ENCODE data around the gene TBC1D5.

The TBC1D5 gene

DNA sequence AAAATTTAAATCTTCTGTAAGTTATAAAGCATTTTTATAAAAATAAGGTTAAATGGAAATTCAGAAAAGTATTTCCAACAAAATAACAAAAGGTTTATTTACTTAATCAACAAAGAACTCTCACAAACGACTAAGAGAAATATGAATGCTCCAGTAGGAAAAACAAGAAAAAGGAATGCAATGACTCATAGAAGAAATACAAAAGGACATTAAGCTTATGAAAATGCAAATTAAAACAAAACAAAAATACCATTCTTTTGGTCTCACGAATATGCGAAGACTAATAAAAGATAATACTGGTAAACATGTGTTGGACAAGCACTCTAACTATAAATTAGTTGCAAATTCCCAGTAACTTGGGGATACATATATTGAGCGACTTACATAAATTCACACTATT is 17.5 kb upstream of the TBC1D5 start:
- Histone ChIP-seq H3K4me3 (no peak overlapping the region), H3K27ac (no peak overlapping the region), H3K27me3 (no peaks in the 10 kb centered on the region), H3K4me1 (no peaks in the 10 kb centered on the region), H3K36me3 (no peaks in the 10 kb centered on the region), H3K9me3 (no peaks in the 10 kb centered on the region)
- no peak for DNase-seq
- intact Hi-C loops (cut with DNase I; ENCODE audit: low total_unique reads) = no loop called here
- TF ChIP-seq, protein P1, sequence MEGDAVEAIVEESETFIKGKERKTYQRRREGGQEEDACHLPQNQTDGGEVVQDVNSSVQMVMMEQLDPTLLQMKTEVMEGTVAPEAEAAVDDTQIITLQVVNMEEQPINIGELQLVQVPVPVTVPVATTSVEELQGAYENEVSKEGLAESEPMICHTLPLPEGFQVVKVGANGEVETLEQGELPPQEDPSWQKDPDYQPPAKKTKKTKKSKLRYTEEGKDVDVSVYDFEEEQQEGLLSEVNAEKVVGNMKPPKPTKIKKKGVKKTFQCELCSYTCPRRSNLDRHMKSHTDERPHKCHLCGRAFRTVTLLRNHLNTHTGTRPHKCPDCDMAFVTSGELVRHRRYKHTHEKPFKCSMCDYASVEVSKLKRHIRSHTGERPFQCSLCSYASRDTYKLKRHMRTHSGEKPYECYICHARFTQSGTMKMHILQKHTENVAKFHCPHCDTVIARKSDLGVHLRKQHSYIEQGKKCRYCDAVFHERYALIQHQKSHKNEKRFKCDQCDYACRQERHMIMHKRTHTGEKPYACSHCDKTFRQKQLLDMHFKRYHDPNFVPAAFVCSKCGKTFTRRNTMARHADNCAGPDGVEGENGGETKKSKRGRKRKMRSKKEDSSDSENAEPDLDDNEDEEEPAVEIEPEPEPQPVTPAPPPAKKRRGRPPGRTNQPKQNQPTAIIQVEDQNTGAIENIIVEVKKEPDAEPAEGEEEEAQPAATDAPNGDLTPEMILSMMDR (IDR thresholded peaks at IDR 0.05) = no peak

DNA sequence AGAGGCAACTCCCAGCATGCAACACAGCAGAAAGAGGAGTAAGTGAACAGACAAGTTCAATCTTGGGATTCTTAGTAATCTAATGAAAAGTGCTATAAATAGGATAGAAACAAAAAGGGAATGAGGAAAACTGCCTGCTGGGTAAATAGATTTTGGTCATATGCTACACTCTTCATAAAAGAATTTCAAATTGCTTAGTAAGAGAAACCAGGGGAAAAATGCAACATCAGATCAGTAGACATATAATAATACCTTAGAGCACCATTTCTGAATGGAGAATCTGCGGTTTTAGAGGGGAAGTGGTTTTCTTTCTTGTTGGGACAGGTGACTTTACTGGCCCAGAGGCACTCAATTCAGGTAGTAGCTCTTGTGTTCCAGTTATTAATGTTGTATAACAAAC is 13.4 kb upstream of the TBC1D5 start:
- TF ChIP-seq, protein P1 (IDR thresholded peaks at IDR 0.05) = no peak
- H3K36me3 ChIP-seq = no peaks in the 10 kb centered on the region
- intact Hi-C loops (cut with DNase I; ENCODE audit: low total_unique reads) = no loop called here
- no peak overlapping the region for H3K4me3 ChIP-seq
- DNase-seq = no peak
- peaks cover 0 to 7% (median 4%) of the 10 kb centered on the region in 4 donors for H3K4me1 ChIP-seq
- no peak overlapping the region for H3K27ac ChIP-seq
- H3K9me3 ChIP-seq = no peaks in the 10 kb centered on the region
- no peaks in the 10 kb centered on the region for H3K27me3 ChIP-seq

DNA sequence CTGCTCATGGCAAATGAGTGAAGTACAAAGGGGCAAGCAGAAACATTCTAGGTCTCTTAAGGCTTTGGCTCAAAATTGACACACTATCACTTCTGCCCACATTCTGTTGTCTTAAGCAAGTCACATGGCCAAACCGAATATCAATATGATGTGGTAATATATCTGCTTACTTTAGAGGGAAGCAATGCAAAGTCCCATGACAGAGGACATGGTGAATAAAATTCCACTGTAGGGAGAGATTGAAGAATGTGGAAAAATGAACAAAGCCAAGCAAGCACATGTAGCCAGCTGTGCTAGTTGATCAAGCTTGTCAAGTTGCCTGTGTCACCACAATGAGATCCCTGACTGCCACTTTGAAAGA is 11.2 kb upstream of the TBC1D5 start:
- no peaks in the 10 kb centered on the region for H3K9me3 ChIP-seq
- no peaks in the 10 kb centered on the region for H3K27me3 ChIP-seq
- TF ChIP-seq, protein P1 (IDR thresholded peaks at IDR 0.05) = no peak
- no peak for DNase-seq
- intact Hi-C loops (cut with DNase I; ENCODE audit: low total_unique reads) = no loop called here
- no peak overlapping the region for H3K4me3 ChIP-seq
- peaks cover 0 to 7% (median 4%) of the 10 kb centered on the region in 4 donors for H3K4me1 ChIP-seq
- H3K36me3 ChIP-seq = no peaks in the 10 kb centered on the region
- H3K27ac ChIP-seq = no peak overlapping the region

DNA sequence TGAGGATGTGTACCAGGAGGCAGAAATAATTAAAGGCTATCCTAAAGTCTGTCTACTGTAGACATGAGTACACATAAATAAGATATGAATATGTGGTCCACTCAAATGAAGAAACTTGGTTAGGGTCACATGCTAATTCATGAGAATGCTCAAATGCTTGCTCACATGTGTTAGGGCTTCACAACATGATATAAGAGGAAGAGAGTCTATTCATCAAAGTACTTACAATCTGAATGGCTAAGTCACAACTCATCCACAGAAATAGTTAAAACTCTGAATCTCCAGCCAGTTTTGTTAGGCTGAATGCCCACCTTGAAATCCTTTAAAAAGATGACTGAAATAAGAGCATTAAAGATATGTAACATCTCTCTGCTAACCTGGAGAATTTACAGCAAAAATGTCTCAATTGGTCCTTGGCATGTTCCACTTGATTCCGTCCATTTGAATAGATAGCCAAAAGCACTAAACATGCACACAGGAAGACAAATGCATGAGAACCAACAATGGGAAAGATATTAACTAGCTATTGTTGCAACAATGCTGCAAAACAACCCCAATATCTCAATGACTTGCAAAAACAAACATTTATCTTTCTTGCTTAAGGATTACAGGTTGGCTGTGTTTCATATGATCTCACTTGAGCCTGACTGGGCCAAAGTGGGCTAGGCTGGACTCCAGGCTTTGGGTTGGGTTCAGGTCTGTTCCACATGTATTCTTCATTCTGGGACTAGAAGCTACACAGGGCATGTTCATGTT is 10.6 kb upstream of the TBC1D5 start:
- H3K9me3 ChIP-seq = no peaks in the 10 kb centered on the region
- H3K4me3 ChIP-seq = no peak overlapping the region
- peaks cover 0 to 7% (median 4%) of the 10 kb centered on the region in 4 donors for H3K4me1 ChIP-seq
- DNase-seq = no peak
- TF ChIP-seq, protein P1 (IDR thresholded peaks at IDR 0.05) = no peak
- H3K27me3 ChIP-seq = no peaks in the 10 kb centered on the region
- H3K27ac ChIP-seq = no peak overlapping the region
- intact Hi-C loops (cut with DNase I; ENCODE audit: low total_unique reads) = no loop called here
- no peaks in the 10 kb centered on the region for H3K36me3 ChIP-seq

DNA sequence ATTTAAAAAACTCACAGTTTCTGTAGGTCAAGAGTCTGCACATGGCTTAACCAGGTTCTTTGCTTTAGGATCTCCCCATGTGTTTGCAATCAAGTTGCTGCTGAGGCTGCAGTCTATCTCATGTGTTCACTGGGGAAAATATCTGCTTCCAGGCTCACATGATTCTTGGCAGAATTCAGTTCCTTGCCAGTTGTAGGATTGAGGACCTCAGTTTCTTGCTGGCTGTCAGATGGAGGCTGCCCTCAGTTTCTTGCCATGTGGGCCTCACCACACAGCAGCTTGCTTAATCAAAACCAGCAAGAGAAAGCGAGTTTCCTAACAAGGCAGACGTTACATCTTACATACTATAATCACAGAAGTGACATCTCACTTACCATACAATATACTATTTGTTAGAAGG is 10.0 kb upstream of the TBC1D5 start:
- Histone ChIP-seq H3K4me1 (peaks cover 0 to 7% (median 4%) of the 10 kb centered on the region in 4 donors), H3K27me3 (no peaks in the 10 kb centered on the region), H3K36me3 (no peaks in the 10 kb centered on the region), H3K9me3 (no peaks in the 10 kb centered on the region), H3K27ac (no peak overlapping the region), H3K4me3 (no peak overlapping the region)
- DNase-seq = no peak
- intact Hi-C loops (cut with DNase I; ENCODE audit: low total_unique reads) = no loop called here
- TF ChIP-seq, protein P1 (IDR thresholded peaks at IDR 0.05) = no peak
